ENCODE data around the gene CGB8. TPM values are rescaled to one million over a fixed set of nuclear protein-coding genes. Genes with fewer than 3 reads are reported as not detected.
A peak's percentile ranks its signal among the peaks of the same experiment; 100 is the strongest.

Gene CGB8
- total and polyA plus RNA-seq, 2 of the 4 experiments (the other 2 are of a cell fraction) = 0.48 TPM; not detected in 1

GRCh38 chr19:49020931-49021895, 27.7 kb downstream of the CGB8 start:
- Histone ChIP-seq H3K18ac (ENCODE audit: low read depth, low read length) (no peak overlapping the region), H3K27me3 (ENCODE audit: control insufficient read depth, insufficient read depth, low read length) (peaks cover 2% of the 10 kb centered on the region; the same call in 1 of the 2 replicates), H2AK5ac (ENCODE audit: low read depth, low read length) (peak overlapping the region; percentile 78), H3K27ac (ENCODE audit: insufficient read depth, low read length) (no peak overlapping the region), H3K36me3 (ENCODE audit: control insufficient read depth, insufficient read depth, low read length) (peaks cover under 1% of the 10 kb centered on the region; the same call in 1 of the 2 replicates), H3K9me3 (ENCODE audit: control insufficient read depth, insufficient read depth, low read length) (no peaks in the 10 kb centered on the region), H3K9me1 (ENCODE audit: insufficient read depth, low read length) (0 out of 2 replicates have a peak, but pooled peaks cover 3% of the 10 kb centered on the region), H2AFZ (replicated peaks; ENCODE audit: low read length, poor library complexity) (peak overlapping the region; percentile 27), H3K4ac (ENCODE audit: low read depth, low read length) (peak overlapping the region; percentile 2; the same call in 1 of the 2 replicates), H2AK9ac (replicated peaks; ENCODE audit: low read depth, low read length, poor library complexity) (peak overlapping the region; percentile 37), H2BK20ac (ENCODE audit: low read depth, low read length) (0 out of 2 replicates have a peak overlapping the region, but pooled peaks have one; percentile 20), H3K23ac (ENCODE audit: low read depth, low read length) (no peak overlapping the region; the same call in 1 of the 2 replicates), H4K91ac (ENCODE audit: insufficient read depth, low read depth, low read length) (no peak overlapping the region), H3K4me3 (ENCODE audit: insufficient read depth, low read depth, low read length) (no peak overlapping the region), H4K8ac (ENCODE audit: low read depth in 2 of 2, low read length in 2 of 2) (peak overlapping the region in 1 of 2 experiments; percentile 25; a peak in 1 of 4 replicates), H2BK5ac (ENCODE audit: low read depth, low read length, poor library complexity, severe bottlenecking) (no peak overlapping the region), H3K4me2 (ENCODE audit: low read depth, low read length) (no peak overlapping the region), H4K20me1 (ENCODE audit: insufficient read depth, low read length) (no peaks in the 10 kb centered on the region), H3K56ac (ENCODE audit: extremely low read depth, insufficient read depth, low read length) (no peak overlapping the region), H3K79me1 (ENCODE audit: low read depth in 1 of 2, low read length in 2 of 2) (no peaks in the 10 kb centered on the region; a peak in 1 of 4 replicates), H3K14ac (replicated peaks; ENCODE audit: low read depth, low read length) (no peak overlapping the region), H2BK15ac (ENCODE audit: low read depth, low read length) (0 out of 3 replicates have a peak overlapping the region, but pooled peaks have one; percentile 43), H3K9ac (ENCODE audit: low read depth, low read length) (no peak overlapping the region), H2BK120ac (ENCODE audit: low read depth, low read length) (no peak overlapping the region), H3K4me1 (ENCODE audit: control insufficient read depth, insufficient read depth, low read length) (peaks cover 9% of the 10 kb centered on the region; the same call in 1 of the 2 replicates), H4K5ac (ENCODE audit: low read depth, low read length) (no peak overlapping the region)
- WGBS, 2 experiments (ENCODE audit: extremely low coverage in 2 of 2, insufficient read length in 1 of 2) = 45% methylated on average over 4 of the region's 16 CpGs; no CpG with 5 or more reads in 1 of the 2 experiments
- dilution Hi-C loops (cut with HindIII; ENCODE audit: low sequenced_read_pairs, unreplicated experiment) = no loop called here
- intact Hi-C loops (cut with micrococcal nuclease) = no loop called here
- TF ChIP-seq CTCF (conservative IDR thresholded peaks at IDR 0.05; ENCODE audit: low read depth, low read length) = no peak
- TF ChIP-seq FOS (IDR thresholded peaks at IDR 0.05; ENCODE audit: low read depth, low read length) = 0 out of 2 replicates have a peak, but pooled peaks have one; percentile 8
- TF ChIP-seq BHLHE40 (IDR thresholded peaks at IDR 0.05; ENCODE audit: low read depth, low read length) = 0 out of 2 replicates have a peak, but pooled peaks have one; percentile 14
- no peak for TF ChIP-seq MXI1 (IDR thresholded peaks at IDR 0.05; ENCODE audit: borderline replicate concordance, low read depth, low read length)
- ATAC-seq (ENCODE audit: low read depth) (no peak), DNase-seq (peak; percentile 25)
- POLR2A ChIA-PET (ENCODE audit: unreplicated experiment) = no interaction called here
- CTCF ChIA-PET = no interaction called here
- BruUV-seq (replicated peaks) = no TSS peak
- in situ Hi-C loops (cut with MboI; ENCODE audit: low sequenced_read_pairs) = no loop called here

All from IMR-90 (cell line).